ENCODE data around the gene NPAS2.

GRCh38 chr2:100939445-100939844 is 119.5 kb downstream of the NPAS2 start:
- TF ChIP-seq POLR2AphosphoS5 (IDR thresholded peaks at IDR 0.05), result no peak
- TF ChIP-seq CTCF (IDR thresholded peaks at IDR 0.05), result no peak
- TF ChIP-seq POLR2A (IDR thresholded peaks at IDR 0.05), result no peak

All from transverse colon (tissue), 4 donors.